NCI-H2029 treated with DMSO at 0.1 percent for 48 hours (cell line): ENCODE results near the gene ZNF865.

ENCODE experiments used
- DNase-seq: peaks from one replicate; lab custom pipeline; 2025; lab: John Stamatoyannopoulos, UW

ZNF865 gene

GRCh38 chr19:55623561-55623960, 18.1 kb downstream of the ZNF865 start:
- DNase-seq: no peak

GRCh38 chr19:55624109-55625003, 18.9 kb downstream of the ZNF865 start, which contains the start of gene ZNF784:
Gene ZNF784, minus strand, starts transcription at chr19:55624566. Its CDS starts 5 bp downstream, at chr19:55624561.
- DNase-seq: peak; percentile 85

GRCh38 chr19:55625004-55625326, 19.5 kb downstream of the ZNF865 start:
- DNase-seq: no peak

GRCh38 chr19:55626350-55626749, 20.9 kb downstream of the ZNF865 start:
- no peak for DNase-seq

- peak; percentile 74 for DNase-seq
These were observed 27.0 kb downstream of the ZNF865 start for GRCh38 chr19:55632463-55632834.

- DNase-seq: no peak
These were observed 28.4 kb downstream of the ZNF865 start for GRCh38 chr19:55633861-55634260.

GRCh38 chr19:55635334-55635717, 29.9 kb downstream of the ZNF865 start:
- no peak for DNase-seq

GRCh38 chr19:55635856-55636440, 30.5 kb downstream of the ZNF865 start:
- DNase-seq: no peak

- DNase-seq: no peak
These were observed 31.3 kb downstream of the ZNF865 start for GRCh38 chr19:55636723-55637122.

GRCh38 chr19:55637534-55637933, 32.1 kb downstream of the ZNF865 start:
- no peak for DNase-seq

GRCh38 chr19:55638864-55639359, 33.5 kb downstream of the ZNF865 start:
- no peak for DNase-seq

- no peak for DNase-seq
These were observed 34.7 kb downstream of the ZNF865 start for GRCh38 chr19:55640043-55640576.

- no peak for DNase-seq
These were observed 35.4 kb downstream of the ZNF865 start, which contains the start of gene ZNF580 for GRCh38 chr19:55640577-55641425. Gene ZNF580, plus strand, starts transcription at chr19:55641002. Its CDS starts 1,507 bp downstream, at chr19:55642509.

GRCh38 chr19:55641426-55642152, 36.1 kb downstream of the ZNF865 start:
- no peak for DNase-seq

GRCh38 chr19:55642153-55643002, 36.9 kb downstream of the ZNF865 start:
- DNase-seq: no peak

GRCh38 chr19:55643003-55643886, 37.8 kb downstream of the ZNF865 start, which contains the start of gene ZNF581:
Gene ZNF581, plus strand, starts transcription at chr19:55643649. Its CDS starts 923 bp downstream, at chr19:55644572.
- DNase-seq: peak; percentile 44

GRCh38 chr19:55643887-55644176, 38.4 kb downstream of the ZNF865 start:
- DNase-seq: no peak

- no peak for DNase-seq
These were observed 38.9 kb downstream of the ZNF865 start for GRCh38 chr19:55644191-55644833.
